HepG2 (cell line): ENCODE measurements around the gene SSH3. TPM values are rescaled to one million over a fixed set of nuclear protein-coding genes. Genes with fewer than 3 reads are reported as not detected.

Experiments
- ATAC-seq: fragments of 200-7000 bp; cut with Tn5 transposase; 3 replicates; pipeline ENCODE4 v1.9.1; 2020; ENCODE audit warnings: mild to moderate bottlenecking, moderate library complexity
- BruUV-seq: library from RNA; stranded (reverse); fragments of 400-500 nt; replicated peaks from 2 replicates; lab custom pipeline; 2021; lab: Mats Ljungman, UMichigan
- CTCF ChIA-PET: fragments of 300-600 bp; formaldehyde crosslinking; extraction: SDS; loops from one replicate; lab custom pipeline; 2021; ENCODE audit warnings: low total read pairs, inconsistent platforms, low intra/inter-chr PET ratio; lab: Yijun Ruan, JAX
- POLR2A ChIA-PET: fragments of 350-600 bp; sonication (Branson Sonifier 250); formaldehyde crosslinking; loops from one replicate; lab custom pipeline; 2020; ENCODE audit warnings: antibody characterized with exemption, inconsistent platforms; lab: Yijun Ruan, JAX
- DNase-seq: peaks from one replicate; pipeline ENCODE4 v3.0.0-alpha.2; 2015; ENCODE audit warnings: low spot score
- FAIRE-seq: peaks from 3 replicates; lab custom pipeline; 2011; peaks lifted over from hg19 to GRCh38; lab: Jason Lieb, UNC
- H2AFZ ChIP-seq: one replicate; pipeline ENCODE4 v1.6.1; 2011; ENCODE audit warnings: low read length, inconsistent platforms
- H3K27ac ChIP-seq: fragments of 300-600 bp; 3 replicates; pipeline ENCODE4 v1.8.0; 2011; ENCODE audit warnings: mixed run types, mild to moderate bottlenecking, mixed read lengths, low read length, inconsistent platforms; ENCODE audit not compliant: insufficient read depth; ENCODE audit errors: extremely low read length
- H3K27me3 ChIP-seq, 2 experiments: fragments of 200-600 bp in 1 of 2; 2 replicates in 1 of 2; 3 replicates in 1 of 2; pipeline versions ENCODE4 v1.6.0 to v1.8.0; 2011; ENCODE audit warnings: low read length in 2 of 2, mild to moderate bottlenecking in 2 of 2, moderate library complexity in 2 of 2, inconsistent platforms in 1 of 2; ENCODE audit not compliant: insufficient read depth in 2 of 2, control insufficient read depth in 1 of 2
- H3K36me3 ChIP-seq, 2 experiments: fragments of 200-600 bp in 1 of 2; replicated peaks in 1 of 2; 2 replicates in 1 of 2; 3 replicates in 1 of 2; pipeline versions ENCODE4 v1.5.1 to v1.8.0; 2011; ENCODE audit warnings: low read length in 2 of 2, inconsistent platforms in 1 of 2; ENCODE audit not compliant: insufficient read depth in 2 of 2, control insufficient read depth in 1 of 2
- H3K4me1 ChIP-seq: 2 replicates; pipeline ENCODE4 v1.5.1; 2012; ENCODE audit warnings: low read length, inconsistent platforms; ENCODE audit not compliant: insufficient read depth
- H3K4me2 ChIP-seq: 2 replicates; pipeline ENCODE4 v1.6.0; 2011; ENCODE audit warnings: low read depth, low read length, inconsistent platforms
- H3K4me3 ChIP-seq, 3 experiments: fragments of 200-600 bp in 1 of 3; sonication (generic), shearing (Covaris generic) in 1 of 3; replicated peaks in 1 of 3; 2 replicates each; pipeline ENCODE4 v1.5.1; 2011 to 2016; ENCODE audit warnings: low read length in 3 of 3, inconsistent platforms in 2 of 3, low read depth in 2 of 3, mild to moderate bottlenecking in 2 of 3, control low read depth in 1 of 3, mixed read lengths in 1 of 3; ENCODE audit not compliant: insufficient read depth in 1 of 3
- H3K79me2 ChIP-seq: one replicate; pipeline ENCODE4 v1.6.1; 2011; ENCODE audit warnings: low read length, inconsistent platforms; ENCODE audit not compliant: insufficient read depth
- H3K9ac ChIP-seq: 2 replicates; pipeline ENCODE4 v1.6.0; 2011; ENCODE audit warnings: mild to moderate bottlenecking, low read depth, low read length, inconsistent platforms; ENCODE audit not compliant: insufficient read depth
- H3K9me3 ChIP-seq: 2 replicates; pipeline ENCODE4 v1.5.1; 2012; ENCODE audit warnings: mild to moderate bottlenecking, low read length
- H4K20me1 ChIP-seq: 2 replicates; pipeline ENCODE4 v1.6.0; 2011; ENCODE audit warnings: inconsistent platforms, mild to moderate bottlenecking, low read length, moderate library complexity; ENCODE audit not compliant: insufficient read depth
- AKAP8 ChIP-seq: sonication (generic); formaldehyde crosslinking; IDR thresholded peaks from 2 replicates; pipeline ENCODE4 v1.5.1; 2020; ENCODE audit warnings: mild to moderate bottlenecking, missing genetic modification reagents
- KLF13 ChIP-seq: sonication (generic); formaldehyde crosslinking; IDR thresholded peaks from 2 replicates; pipeline ENCODE4 v1.4.0; 2020; ENCODE audit warnings: mild to moderate bottlenecking, missing genetic modification reagents
- RBFOX2 ChIP-seq: fragments of 200-400 bp; formaldehyde crosslinking; IDR thresholded peaks from 2 replicates; pipeline ENCODE4 v1.6.1; 2017; ENCODE audit warnings: low read depth, mild to moderate bottlenecking, low read length
- ZNF207 ChIP-seq: fragments of 450-650 bp; IDR thresholded peaks from 2 replicates; pipeline ENCODE4 v1.6.1; 2016; ENCODE audit warnings: antibody characterized with exemption, borderline replicate concordance
- ZNF660 ChIP-seq: sonication (generic); formaldehyde crosslinking; IDR thresholded peaks from 2 replicates; pipeline ENCODE4 v1.5.1; 2020; ENCODE audit warnings: mild to moderate bottlenecking, low read depth, missing genetic modification reagents, borderline replicate concordance
- WGBS: methylation state at CpG from one replicate; pipeline ENCODE4 v1.1.6; 2017; ENCODE audit warnings: low lambda C conversion rate; 5-methylcytosine and 5-hydroxymethylcytosine counted together
- in situ Hi-C: cut with HindIII; loops from 2 replicates; pipeline ENCODE4 v1.10.0; 2017; ENCODE audit warnings: low pct_unique_long_range_greater_than_20kb; ENCODE audit not compliant: extremely low pct_ligation_motif_present
- intact Hi-C: fragments of 100-400 bp; cut with micrococcal nuclease; formaldehyde crosslinking; loops from one replicate; pipeline ENCODE4 v1.10.0; 2022; ENCODE audit not compliant: unreplicated experiment
- polyA plus RNA-seq, 8 experiments: library from polyadenylated mRNA; depleted of rRNA in 3 of 8; stranded (reverse) in 7 of 8; unstranded in 1 of 8; fragments of >200 nt; fragmentation: Illumina TruSeq in 4 of 8; extraction: Trizol in 4 of 8; gene quantifications; 2 replicates each; pipeline versions ENCODE4 v1.2.1 to v1.2.3, GENCODE V29; 2011 to 2016; ENCODE audit warnings: low read depth in 4 of 8, missing spikeins in 1 of 8, mixed read lengths in 1 of 8; ENCODE audit not compliant: insufficient read depth in 1 of 8
- total RNA-seq, 5 experiments: library from RNA; depleted of rRNA; stranded (reverse); fragments of >200 nt; fragmentation: Illumina TruSeq; extraction: Trizol; gene quantifications; 2 replicates each; pipeline ENCODE4 v1.2.3, GENCODE V29; 2016; ENCODE audit warnings: low read depth in 1 of 5
- TF ChIP-seq, protein P1 (sequence below): sonication (generic); formaldehyde crosslinking; IDR thresholded peaks from 2 replicates; pipeline ENCODE4 v1.4.0; 2020; ENCODE audit warnings: missing genetic modification reagents, borderline replicate concordance
- TF ChIP-seq, protein P2 (sequence below): sonication (generic); formaldehyde crosslinking; IDR thresholded peaks from 2 replicates; pipeline ENCODE4 v1.4.0; 2020; ENCODE audit warnings: missing genetic modification reagents, borderline replicate concordance
- TF ChIP-seq, protein P3 (sequence below): sonication (generic); formaldehyde crosslinking; IDR thresholded peaks from 2 replicates; pipeline ENCODE4 v1.4.0; 2020; ENCODE audit warnings: missing genetic modification reagents, borderline replicate concordance
- TF ChIP-seq, protein P4 (sequence below): sonication (generic); formaldehyde crosslinking; IDR thresholded peaks from 2 replicates; pipeline ENCODE4 v1.8.1; 2022; ENCODE audit warnings: mild to moderate bottlenecking, missing genetic modification reagents

SSH3 gene
- total and polyA plus RNA-seq, 2 of the 13 experiments (the other 11 are each of a cell fraction or from before 2014, with no cell fraction given): 12.4 to 18.8 TPM

DNA sequence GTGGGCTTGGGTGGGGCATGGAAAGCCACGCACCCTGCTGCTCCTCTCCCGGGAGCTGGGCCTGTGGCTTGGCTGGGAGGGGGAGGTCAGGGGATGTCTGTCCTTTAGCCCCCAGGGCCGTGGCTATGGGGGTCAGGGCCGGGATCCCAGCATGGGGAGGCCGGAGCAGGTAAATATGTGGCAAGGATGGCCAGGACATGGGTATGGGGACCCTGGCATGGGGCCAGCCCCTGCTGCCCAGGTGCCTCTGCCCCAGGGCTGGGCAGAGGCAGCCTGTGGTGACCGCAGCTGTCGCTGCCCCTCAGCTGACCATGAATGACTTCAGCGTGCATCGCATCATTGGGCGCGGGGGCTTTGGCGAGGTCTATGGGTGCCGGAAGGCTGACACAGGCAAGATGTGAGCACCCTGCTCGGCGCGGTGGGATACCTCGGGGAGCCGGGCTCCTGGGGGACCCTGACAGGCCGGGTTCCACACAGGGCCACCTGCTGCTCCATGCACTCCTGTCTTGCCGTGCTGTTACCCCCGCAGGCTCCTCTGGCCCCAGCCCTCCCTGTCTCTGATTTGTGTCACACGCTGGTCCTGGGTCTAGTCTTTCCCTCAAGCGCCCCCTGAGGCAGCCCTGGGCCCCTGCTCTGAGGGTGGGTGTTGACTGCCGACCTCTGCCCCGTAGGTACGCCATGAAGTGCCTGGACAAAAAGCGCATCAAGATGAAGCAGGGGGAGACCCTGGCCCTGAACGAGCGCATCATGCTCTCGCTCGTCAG lies 22.4 kb upstream of the SSH3 start:
- CTCF ChIA-PET: no interaction called here
- WGBS: 95% methylated on average over 15 of the region's 31 CpGs
- peaks cover 41 to 89% of the 10 kb centered on the region in 2 experiments; a peak in 4 of 5 replicates for H3K36me3 ChIP-seq

DNA sequence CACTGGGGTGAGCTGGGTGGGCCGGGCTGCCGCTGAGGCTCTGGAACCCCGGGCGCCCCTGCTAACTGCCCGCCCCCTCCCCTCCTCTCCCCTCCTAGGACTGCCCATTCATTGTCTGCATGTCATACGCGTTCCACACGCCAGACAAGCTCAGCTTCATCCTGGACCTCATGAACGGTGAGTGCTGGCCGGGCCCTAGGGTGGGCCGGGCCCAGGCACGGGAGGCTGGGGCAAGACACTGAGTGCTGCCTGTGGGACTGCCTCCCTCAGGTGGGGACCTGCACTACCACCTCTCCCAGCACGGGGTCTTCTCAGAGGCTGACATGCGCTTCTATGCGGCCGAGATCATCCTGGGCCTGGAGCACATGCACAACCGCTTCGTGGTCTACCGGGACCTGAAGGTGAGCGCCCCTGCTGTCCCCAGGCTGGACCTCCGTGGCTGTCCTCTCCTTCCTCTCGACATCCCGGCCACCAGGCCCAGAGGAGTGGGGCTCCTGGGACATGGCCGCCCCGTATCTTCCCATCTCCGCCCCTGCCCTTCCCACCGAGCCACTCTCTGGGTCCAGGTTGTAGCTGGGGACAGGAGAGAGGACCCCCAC lies 21.7 kb upstream of the SSH3 start:
- Histone ChIP-seq H3K9me3 (no peaks in the 10 kb centered on the region), H3K27ac (no peak overlapping the region), H3K36me3 (peaks cover 41 to 86% of the 10 kb centered on the region in 2 experiments; a peak in 4 of 5 replicates), H3K4me1 (peaks cover 1% of the 10 kb centered on the region; the same call in 1 of the 2 replicates), H3K4me3 (no peak overlapping the region), H2AFZ (no peak overlapping the region), H3K27me3 (no peaks in the 10 kb centered on the region), H3K4me2 (no peak overlapping the region), H4K20me1 (peaks cover 5% of the 10 kb centered on the region; the same call in 1 of the 2 replicates), H3K9ac (no peak overlapping the region), H3K79me2 (no peaks in the 10 kb centered on the region)
- in situ Hi-C loops (no loop called here), intact Hi-C loops (no loop called here)
- DNase-seq (no peak), ATAC-seq (no peak), FAIRE-seq (no peak)
- ChIA-PET CTCF (no interaction called here), POLR2A (no interaction called here)
- no TSS peak for BruUV-seq
- WGBS: 96% methylated on average over 12 of the region's 27 CpGs
- TF ChIP-seq, protein P1, sequence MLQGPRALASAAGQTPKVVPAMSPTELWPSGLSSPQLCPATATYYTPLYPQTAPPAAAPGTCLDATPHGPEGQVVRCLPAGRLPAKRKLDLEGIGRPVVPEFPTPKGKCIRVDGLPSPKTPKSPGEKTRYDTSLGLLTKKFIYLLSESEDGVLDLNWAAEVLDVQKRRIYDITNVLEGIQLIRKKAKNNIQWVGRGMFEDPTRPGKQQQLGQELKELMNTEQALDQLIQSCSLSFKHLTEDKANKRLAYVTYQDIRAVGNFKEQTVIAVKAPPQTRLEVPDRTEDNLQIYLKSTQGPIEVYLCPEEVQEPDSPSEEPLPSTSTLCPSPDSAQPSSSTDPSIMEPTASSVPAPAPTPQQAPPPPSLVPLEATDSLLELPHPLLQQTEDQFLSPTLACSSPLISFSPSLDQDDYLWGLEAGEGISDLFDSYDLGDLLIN: no peak
- TF ChIP-seq, protein P2, sequence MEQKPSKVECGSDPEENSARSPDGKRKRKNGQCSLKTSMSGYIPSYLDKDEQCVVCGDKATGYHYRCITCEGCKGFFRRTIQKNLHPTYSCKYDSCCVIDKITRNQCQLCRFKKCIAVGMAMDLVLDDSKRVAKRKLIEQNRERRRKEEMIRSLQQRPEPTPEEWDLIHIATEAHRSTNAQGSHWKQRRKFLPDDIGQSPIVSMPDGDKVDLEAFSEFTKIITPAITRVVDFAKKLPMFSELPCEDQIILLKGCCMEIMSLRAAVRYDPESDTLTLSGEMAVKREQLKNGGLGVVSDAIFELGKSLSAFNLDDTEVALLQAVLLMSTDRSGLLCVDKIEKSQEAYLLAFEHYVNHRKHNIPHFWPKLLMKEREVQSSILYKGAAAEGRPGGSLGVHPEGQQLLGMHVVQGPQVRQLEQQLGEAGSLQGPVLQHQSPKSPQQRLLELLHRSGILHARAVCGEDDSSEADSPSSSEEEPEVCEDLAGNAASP (CRISPR knock-in tag): no peak
- TF ChIP-seq, protein P3, sequence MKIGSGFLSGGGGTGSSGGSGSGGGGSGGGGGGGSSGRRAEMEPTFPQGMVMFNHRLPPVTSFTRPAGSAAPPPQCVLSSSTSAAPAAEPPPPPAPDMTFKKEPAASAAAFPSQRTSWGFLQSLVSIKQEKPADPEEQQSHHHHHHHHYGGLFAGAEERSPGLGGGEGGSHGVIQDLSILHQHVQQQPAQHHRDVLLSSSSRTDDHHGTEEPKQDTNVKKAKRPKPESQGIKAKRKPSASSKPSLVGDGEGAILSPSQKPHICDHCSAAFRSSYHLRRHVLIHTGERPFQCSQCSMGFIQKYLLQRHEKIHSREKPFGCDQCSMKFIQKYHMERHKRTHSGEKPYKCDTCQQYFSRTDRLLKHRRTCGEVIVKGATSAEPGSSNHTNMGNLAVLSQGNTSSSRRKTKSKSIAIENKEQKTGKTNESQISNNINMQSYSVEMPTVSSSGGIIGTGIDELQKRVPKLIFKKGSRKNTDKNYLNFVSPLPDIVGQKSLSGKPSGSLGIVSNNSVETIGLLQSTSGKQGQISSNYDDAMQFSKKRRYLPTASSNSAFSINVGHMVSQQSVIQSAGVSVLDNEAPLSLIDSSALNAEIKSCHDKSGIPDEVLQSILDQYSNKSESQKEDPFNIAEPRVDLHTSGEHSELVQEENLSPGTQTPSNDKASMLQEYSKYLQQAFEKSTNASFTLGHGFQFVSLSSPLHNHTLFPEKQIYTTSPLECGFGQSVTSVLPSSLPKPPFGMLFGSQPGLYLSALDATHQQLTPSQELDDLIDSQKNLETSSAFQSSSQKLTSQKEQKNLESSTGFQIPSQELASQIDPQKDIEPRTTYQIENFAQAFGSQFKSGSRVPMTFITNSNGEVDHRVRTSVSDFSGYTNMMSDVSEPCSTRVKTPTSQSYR (CRISPR knock-in tag): no peak
- TF ChIP-seq ZNF207 (no peak), ZNF660 (CRISPR knock-in tag) (no peak), KLF13 (CRISPR knock-in tag) (no peak)
- TF ChIP-seq, protein P4, sequence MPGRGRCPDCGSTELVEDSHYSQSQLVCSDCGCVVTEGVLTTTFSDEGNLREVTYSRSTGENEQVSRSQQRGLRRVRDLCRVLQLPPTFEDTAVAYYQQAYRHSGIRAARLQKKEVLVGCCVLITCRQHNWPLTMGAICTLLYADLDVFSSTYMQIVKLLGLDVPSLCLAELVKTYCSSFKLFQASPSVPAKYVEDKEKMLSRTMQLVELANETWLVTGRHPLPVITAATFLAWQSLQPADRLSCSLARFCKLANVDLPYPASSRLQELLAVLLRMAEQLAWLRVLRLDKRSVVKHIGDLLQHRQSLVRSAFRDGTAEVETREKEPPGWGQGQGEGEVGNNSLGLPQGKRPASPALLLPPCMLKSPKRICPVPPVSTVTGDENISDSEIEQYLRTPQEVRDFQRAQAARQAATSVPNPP (CRISPR knock-in tag): no peak

More for the DNA sequence above, 22.4 kb upstream of the SSH3 start:
- Histone ChIP-seq H3K9ac (no peak overlapping the region), H2AFZ (no peak overlapping the region), H3K9me3 (no peaks in the 10 kb centered on the region), H3K27me3 (no peaks in the 10 kb centered on the region), H3K4me2 (no peak overlapping the region), H3K4me1 (no peaks in the 10 kb centered on the region), H3K79me2 (peaks cover 2% of the 10 kb centered on the region)
- intact Hi-C loops: no loop called here
- DNase-seq (no peak), ATAC-seq (no peak)
- no TSS peak for BruUV-seq
- no peak for TF ChIP-seq AKAP8
- TF ChIP-seq RBFOX2: 0 out of 2 replicates have a peak, but pooled peaks have one; percentile 6
- TF ChIP-seq, all 625 proteins: peak for 1
- Histone ChIP-seq H3K4me3 (no peak overlapping the region), H3K27ac (no peak overlapping the region), H4K20me1 (peaks cover 9% of the 10 kb centered on the region; the same call in 1 of the 2 replicates)
- no peak for FAIRE-seq
- POLR2A ChIA-PET: interaction anchor here (1.3 kb wide), 1 partner anchor 8 kb away, joined by 7 read pairs; the partner anchor contains the start of gene ANKRD13D
- in situ Hi-C loops: no loop called here
